T-helper 1 cell treated with Interleukin-12 subunit alpha and Interleukin-12 subunit beta and Interleukin-4 antibody, amounts not matched to agents 30 ng/mL and 1 ng/mL, for 36 hours (primary cell): ENCODE data around the gene MRPL3. TPM values are rescaled to one million over a fixed set of nuclear protein-coding genes. Genes with fewer than 3 reads are reported as not detected.
"Not testable (repeated sequence)": the region's sequence is repeated elsewhere in the genome, so short reads cannot be mapped to it uniquely, and the experiment has no call there.

Experiments
- intact Hi-C: fragments of 100-400 bp; cut with micrococcal nuclease; formaldehyde crosslinking; loops from one replicate; pipeline ENCODE4 v1.15.1; 2024
- total RNA-seq: library from RNA; stranded (reverse); gene quantifications from 2 replicates; pipeline ENCODE4 v1.2.3, GENCODE V29; 2022

The MRPL3 gene
- total RNA-seq, 1 donor from 2014 or later: 78.8 TPM

DNA sequence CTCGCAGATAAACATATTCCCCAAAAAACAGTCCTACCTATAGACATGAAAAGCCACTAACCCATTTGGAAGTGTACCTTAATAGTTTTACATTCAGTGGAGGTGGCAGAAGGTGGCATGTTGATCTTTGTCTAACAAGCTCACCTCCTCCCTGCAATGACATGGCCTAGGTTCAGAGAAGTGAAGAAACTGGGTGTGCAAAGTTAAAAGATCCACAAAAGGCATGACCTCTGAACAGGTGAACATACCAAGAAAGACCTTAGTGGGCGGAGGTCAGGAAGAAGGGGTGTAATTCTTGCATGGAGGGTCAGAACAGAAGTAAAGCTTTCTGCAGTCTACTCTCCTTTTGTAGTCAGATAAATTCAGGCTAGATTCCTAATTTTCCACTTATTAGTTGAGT, 822 bp downstream of the MRPL3 start:
- intact Hi-C loops: loop anchor here (1.0 to 10.0 kb wide), 7 partner anchors 121 to 1610 kb away; partner anchors contain the start of genes ASTE1, NEK11, NUDT16 and TMCC1

DNA sequence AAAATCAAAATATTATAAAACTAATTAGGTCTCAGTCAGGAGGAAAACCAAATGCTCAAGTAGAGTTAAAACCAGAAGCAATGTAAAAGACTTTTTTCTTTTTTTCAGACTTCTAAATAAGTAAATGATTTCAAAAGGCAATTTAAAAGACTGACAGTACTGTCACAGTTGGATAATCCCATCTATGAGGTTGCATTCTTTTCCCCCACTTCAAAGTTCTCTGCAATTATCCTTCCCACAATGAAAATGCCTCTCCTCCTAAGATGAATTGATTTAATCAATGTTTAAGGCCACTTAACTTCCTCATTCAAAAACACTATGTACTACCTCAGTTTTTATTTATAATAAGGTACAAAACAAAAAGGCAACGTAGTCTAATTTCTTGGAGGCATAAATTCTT, 8.1 kb downstream of the MRPL3 start:
- intact Hi-C loops: no loop called here

DNA sequence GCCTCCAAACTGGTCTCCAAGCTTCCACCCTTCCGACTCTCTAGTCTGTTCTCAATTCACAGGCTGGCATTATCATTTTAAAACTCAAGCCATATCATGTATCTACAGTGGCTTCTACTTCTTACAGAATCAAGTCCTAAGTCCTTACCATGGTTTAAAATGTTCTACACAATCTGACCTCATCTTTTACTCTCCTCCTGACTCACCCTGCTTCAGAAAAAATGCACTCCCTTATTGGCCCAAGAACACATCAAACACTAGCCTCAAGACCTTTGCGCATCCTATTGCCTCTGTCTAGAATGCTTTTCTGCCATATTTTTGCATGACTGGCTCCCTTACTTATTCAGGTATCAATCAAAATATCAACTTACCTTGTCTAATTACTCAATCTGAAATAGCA, 11.0 kb downstream of the MRPL3 start:
- intact Hi-C loops: no loop called here

DNA sequence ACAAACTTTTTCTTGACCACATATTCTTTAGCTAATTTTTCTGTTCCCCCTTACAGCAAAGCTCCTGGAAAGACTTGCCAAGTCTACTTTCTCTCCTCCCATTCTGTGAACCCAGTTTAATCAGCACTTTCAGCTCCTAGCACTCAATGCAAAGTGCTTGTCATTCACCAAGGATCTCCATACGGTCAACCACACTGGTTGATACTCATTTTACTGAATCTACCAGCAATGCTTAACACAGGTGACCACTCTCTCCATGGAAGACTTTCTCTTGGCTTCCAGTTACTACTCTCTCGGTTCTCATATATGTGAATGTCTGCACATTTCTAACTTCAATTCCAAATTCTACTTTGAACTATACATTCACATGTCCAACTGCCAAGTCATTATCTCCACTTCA, 11.7 kb downstream of the MRPL3 start:
- intact Hi-C loops: no loop called here

GRCh38 chr3:131486545-131486944, 16.2 kb downstream of the MRPL3 start:
- intact Hi-C loops: not testable (repeated sequence)

- intact Hi-C loops: no loop called here
Observed at GRCh38 chr3:131485119-131485518, 17.7 kb downstream of the MRPL3 start.

GRCh38 chr3:131484496-131485111, 18.2 kb downstream of the MRPL3 start:
- intact Hi-C loops: no loop called here

- intact Hi-C loops: no loop called here
Observed at GRCh38 chr3:131480116-131480515, 22.7 kb downstream of the MRPL3 start.

- intact Hi-C loops: no loop called here
Observed at GRCh38 chr3:131477813-131478212, 25.0 kb downstream of the MRPL3 start.

DNA sequence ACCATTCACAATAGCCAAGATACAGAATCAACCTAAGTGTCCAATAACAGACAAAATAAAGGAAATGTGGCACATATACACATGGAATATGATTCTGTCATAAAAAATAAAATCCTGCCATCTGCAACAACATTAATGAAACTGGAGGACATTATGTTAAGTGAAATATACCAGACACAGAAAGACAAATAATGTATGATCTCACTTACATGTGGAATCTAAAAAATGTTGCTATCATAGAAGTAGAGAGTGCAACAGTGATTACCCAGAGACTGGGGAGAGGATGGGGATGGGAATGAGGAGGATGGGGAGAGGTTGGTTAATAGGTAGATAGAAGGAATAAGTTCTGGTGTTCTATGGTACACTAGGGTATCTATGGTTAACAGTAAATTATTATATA, 28.7 kb downstream of the MRPL3 start:
- intact Hi-C loops: no loop called here

DNA sequence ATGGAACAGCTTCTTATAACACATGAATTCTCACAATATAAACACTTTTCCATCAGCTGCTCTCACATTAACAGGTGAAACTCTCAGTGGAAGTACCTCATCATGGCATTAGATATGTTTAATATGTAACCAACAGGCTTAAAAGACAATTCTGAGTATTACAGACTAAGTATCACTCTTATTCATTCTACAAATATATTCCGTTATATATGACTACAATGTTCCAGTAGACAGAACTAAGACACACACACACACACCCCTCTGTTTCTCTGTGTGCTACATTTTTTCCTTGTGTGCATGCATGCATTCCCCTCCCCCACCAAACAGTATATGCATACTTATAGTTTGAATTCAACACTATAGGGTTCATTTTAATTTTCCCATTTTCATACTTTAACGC, 32.4 kb downstream of the MRPL3 start:
- intact Hi-C loops: no loop called here

GRCh38 chr3:131458653-131459052, 44.1 kb downstream of the MRPL3 start:
- intact Hi-C loops: no loop called here

GRCh38 chr3:131457220-131457619, 45.6 kb downstream of the MRPL3 start:
- intact Hi-C loops: no loop called here

DNA sequence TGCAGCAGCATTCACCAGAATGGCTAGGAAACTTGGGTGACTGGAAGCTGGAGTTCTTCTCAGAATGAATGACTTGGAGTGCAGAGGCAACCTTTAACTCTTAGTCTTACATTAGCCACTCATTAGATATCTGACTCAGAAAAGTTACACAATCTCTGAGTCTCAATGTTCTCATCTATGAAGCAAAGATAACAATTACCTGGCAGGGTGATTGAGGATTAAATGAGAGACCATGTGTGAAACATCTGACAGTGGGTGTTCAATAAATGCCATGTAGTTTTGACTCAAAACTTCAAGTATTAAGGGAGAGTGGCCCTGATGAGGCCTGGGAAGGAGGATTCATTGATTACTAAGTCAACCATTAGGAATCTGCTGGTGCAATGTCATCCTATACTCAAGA, 48.3 kb downstream of the MRPL3 start:
- intact Hi-C loops: no loop called here

- intact Hi-C loops: no loop called here
Observed at GRCh38 chr3:131453533-131453932, 49.2 kb downstream of the MRPL3 start.

DNA sequence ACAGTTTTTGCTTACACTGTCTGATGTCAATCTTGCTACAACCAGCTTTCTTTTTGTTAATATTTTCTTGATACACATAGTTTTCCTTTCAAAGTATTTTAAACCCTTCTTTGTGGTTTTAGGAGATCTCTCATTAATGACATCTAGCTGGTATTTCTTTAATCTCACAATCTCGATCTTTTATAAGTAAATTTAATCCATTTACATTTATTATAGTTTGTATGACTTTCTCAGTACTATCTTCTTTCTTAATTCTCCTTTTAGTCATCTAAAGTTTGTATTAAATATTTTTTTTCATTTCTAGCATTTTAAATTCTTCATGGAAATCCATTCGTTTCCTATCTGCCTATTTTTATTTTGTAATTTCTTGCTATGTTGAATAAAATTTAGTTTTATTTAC, 55.4 kb downstream of the MRPL3 start:
- intact Hi-C loops: no loop called here

DNA sequence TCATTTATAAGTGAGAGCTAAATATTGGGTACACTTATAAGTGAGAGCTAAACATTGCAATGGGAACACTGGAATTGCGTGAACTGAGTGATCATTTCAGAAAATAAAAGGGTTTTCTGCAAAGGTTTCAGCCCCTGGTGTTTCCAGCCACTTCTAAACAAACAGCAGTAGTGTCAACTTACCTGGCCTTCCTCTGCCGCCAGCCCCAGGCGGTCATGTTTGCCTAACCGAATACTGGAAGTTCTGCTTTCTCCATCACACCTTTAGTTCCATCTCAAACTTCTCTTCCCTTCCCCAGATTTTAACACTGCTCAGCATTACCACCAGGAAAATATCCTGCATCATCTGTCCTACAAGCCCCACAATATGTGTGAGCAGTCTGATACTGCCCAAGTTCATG, 58.6 kb downstream of the MRPL3 start:
- intact Hi-C loops: no loop called here

DNA sequence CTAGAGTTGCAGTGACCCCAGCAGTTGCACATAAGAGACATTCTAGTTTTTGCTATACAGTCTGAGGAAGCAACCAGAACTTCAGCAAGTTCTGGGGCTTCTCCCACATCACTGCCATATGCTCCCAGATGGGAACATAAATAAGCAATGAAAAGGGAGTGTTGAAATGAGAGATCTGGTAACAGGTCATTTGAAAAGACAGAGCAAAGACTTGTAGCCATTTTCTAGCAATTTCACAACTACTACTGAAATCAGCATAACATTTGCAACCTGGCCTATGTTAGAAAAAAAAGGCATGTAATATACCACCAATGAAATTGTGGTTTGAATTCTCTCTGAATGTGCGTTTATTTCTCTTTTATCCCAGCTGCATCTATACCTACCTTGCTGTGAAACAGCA, 63.7 kb downstream of the MRPL3 start:
- intact Hi-C loops: no loop called here

DNA sequence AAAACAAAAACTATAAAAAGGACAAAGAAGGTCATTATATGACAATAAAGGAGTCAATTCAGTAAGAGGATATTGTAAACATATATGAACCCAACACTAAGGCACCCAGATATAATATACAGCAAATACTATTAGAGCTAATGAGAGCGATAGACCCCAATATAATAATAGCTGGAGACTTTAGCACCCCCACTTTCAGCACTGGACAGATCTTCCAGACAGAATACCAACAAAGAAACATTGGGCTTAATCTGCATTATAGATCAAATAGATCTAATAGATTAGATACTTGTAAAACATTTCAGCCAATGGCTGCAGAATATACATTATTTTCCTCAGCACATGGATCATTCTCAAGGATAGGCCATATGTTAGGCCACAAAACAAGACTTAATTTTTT, 67.8 kb downstream of the MRPL3 start:
- intact Hi-C loops: no loop called here

DNA sequence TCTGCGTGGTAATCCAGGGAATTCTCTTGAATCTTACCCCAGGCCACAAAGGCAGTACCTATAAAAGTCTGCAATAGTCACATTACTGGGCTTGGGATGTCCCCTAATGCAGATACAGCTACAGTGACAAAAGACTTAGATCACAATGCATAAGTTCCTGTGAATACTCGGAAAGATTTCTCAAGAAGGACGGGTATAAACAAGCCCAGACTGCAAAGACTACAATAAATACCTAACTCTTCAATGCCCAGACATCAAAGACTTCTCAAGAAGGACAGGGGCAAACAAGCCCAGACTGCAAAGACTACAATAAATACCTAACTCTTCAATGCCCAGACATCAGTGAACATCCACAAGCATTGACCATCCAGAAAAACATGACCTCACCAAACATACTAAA, 70.3 kb downstream of the MRPL3 start:
- intact Hi-C loops: no loop called here

DNA sequence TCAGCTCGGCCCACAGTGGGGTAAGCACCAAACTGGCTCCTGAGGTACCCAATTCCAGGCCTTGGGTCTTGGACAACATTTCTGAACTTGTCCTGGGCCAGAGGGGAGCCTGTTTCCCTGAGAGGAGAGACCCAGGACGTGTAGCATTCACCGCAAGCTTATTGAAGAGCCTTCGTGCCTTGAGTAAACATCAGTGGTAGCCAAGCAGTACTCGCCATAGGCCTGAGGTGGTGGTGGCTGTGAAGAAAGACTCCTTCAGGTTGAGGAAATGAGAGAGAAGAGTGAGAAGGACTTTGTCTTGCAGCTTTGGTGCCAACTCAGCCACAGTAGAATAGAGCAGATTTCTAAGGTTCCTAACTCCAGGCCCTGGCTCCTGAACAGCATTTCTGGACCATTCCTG, 71.0 kb downstream of the MRPL3 start:
- intact Hi-C loops: no loop called here

DNA sequence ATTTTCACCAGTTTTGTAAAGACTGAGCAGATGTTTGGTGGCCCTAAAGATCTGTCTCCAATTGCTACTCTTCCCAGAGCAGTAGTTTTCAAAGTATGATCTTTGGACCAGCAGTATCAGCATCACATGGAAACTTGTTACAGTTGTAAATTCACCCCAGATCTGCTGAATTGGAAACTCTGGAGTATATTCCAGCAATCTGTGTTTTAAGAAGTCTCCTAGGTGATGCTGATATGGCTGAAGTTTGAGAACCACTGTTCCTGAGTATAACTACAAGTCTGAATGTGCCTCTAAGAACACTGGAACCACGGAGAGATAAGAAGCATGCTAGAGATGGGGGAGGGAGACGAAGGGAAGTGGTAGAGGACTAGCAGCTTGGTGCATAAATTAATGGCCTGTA, 75.5 kb downstream of the MRPL3 start:
- intact Hi-C loops: no loop called here

DNA sequence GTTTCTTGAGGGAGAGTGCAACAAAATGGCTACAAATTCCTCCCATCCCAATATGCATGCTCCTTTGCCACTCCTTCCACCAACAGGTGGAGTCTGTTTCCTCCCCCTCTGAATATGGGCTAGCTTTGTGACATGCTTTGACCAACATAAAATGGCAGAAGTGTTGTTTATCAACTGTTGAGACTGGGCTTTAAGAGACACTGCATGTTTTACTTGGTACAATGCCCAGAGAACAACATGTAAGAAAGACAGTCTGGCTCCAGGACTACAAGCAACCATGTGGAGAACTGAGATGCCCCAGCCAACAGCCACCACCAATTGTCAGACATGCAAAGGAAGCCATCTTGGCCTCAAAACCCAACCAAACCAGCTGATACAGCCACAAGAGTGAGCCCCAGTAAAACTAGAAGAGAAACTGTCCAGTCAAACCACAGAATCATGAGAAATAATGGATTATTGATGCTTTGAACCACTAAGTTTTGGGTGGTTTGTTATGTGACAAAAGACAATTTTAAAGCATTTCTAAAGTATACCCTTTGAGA, 80.7 kb downstream of the MRPL3 start:
- intact Hi-C loops: no loop called here

DNA sequence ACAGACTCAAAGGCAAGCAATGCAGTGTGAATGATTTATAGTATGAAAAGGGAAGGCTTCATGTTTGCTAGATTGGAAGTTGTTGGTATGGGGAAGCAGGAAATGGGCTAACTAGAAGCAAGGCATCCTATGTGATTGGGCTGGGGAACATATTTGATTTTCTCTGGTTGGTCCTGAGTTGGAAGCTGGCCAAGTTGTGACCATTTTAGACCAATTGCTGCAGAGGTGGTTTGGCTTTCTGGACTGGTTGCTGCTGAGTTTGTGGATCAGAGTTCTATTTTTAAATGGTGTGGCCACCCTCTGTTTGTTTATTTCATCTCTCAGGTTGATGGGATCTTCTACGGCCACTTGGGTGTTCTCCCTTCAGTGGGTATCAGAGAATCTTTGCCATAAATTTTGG, 81.5 kb downstream of the MRPL3 start:
- intact Hi-C loops: no loop called here
